Suprapubic skin (tissue), 4 donors: ENCODE results near the gene ANKRD13A.

Source experiments
- POLR2A ChIP-seq, 2 donors: fragments of 450-650 bp; IDR thresholded peaks; one replicate each; pipeline ENCODE4 v1.6.1; 2017; ENCODE audit warnings: antibody characterized with exemption in 2 of 2, mild to moderate bottlenecking in 2 of 2, moderate library complexity in 2 of 2
- POLR2AphosphoS5 ChIP-seq, 3 donors: sonication (generic); formaldehyde crosslinking; IDR thresholded peaks; one replicate each; pipeline ENCODE4 v1.6.1; 2017; ENCODE audit warnings: antibody characterized with exemption in 3 of 3
- TF ChIP-seq, protein P1 (sequence below), 2 donors: fragments of 200-600 bp in 1 of 2; fragments of 450-650 bp in 1 of 2; sonication (generic) in 1 of 2; IDR thresholded peaks; one replicate each; pipeline ENCODE4 v1.5.1; 2016 to 2019; ENCODE audit warnings: antibody characterized with exemption in 2 of 2, mild to moderate bottlenecking in 1 of 2, moderate library complexity in 1 of 2

DNA sequence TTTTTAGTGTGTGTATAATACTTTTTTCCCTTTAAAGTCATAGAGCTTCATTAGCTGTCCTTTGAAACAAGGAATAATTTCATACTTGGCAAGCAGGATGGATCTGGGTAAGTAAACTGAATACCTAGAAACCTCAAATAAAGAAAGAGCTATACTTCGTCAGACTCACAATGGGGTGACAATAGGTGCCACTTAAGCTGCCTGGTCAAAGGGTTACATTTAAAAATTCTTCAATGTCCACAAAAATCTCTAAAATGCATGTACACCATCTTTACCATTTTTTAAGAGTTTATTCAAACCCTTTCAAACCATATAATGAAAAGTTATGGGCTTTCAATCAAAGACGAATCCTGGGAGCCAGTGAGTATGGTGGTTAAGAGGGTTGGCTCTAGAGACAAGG, 6.1 kb upstream of the ANKRD13A start:
- TF ChIP-seq POLR2A (IDR thresholded peaks at IDR 0.05) (no peak), POLR2AphosphoS5 (IDR thresholded peaks at IDR 0.05) (no peak)
- TF ChIP-seq, protein P1, sequence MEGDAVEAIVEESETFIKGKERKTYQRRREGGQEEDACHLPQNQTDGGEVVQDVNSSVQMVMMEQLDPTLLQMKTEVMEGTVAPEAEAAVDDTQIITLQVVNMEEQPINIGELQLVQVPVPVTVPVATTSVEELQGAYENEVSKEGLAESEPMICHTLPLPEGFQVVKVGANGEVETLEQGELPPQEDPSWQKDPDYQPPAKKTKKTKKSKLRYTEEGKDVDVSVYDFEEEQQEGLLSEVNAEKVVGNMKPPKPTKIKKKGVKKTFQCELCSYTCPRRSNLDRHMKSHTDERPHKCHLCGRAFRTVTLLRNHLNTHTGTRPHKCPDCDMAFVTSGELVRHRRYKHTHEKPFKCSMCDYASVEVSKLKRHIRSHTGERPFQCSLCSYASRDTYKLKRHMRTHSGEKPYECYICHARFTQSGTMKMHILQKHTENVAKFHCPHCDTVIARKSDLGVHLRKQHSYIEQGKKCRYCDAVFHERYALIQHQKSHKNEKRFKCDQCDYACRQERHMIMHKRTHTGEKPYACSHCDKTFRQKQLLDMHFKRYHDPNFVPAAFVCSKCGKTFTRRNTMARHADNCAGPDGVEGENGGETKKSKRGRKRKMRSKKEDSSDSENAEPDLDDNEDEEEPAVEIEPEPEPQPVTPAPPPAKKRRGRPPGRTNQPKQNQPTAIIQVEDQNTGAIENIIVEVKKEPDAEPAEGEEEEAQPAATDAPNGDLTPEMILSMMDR (IDR thresholded peaks at IDR 0.05), result no peak
